ENCODE results near the gene LRP2BP.

Gene LRP2BP

DNA sequence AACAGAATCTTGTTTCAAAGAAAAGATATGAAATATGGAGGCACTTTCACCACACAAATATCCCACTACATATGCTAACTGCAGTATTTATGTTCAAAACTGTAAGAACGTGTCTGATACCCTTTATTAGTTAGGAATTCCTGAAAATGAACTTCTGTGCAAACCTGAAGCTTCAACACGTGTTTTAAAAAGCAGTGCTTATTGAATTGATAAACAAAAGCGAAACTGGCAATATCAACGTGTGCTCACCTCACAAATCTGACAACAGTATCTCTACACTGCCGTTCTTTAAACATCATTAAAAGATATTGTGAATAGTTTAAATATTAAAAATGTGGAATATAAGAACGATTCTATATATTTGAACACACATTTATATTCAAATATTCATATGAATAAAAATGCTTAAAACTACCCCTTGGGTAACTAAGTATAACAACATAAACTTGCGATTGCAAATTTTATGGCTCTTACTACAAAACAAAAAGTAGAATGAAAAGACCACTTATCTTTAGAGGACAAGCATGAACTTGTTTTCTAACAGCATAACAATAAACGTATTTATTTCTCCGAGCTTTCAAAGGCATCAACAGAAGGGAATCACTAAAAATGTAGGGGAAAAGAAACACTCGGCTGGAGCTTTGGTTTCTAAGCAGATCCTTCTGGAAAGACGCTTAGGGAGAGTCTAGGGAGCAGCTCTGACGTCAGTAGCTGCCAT, at the start of gene LRP2BP:
LRP2BP (minus strand) TSS at position 687 of the 718 bp plus-strand sequence. CDS start 17,738 bp downstream, outside the sequence.
- peak; percentile 39 for DNase-seq

DNA sequence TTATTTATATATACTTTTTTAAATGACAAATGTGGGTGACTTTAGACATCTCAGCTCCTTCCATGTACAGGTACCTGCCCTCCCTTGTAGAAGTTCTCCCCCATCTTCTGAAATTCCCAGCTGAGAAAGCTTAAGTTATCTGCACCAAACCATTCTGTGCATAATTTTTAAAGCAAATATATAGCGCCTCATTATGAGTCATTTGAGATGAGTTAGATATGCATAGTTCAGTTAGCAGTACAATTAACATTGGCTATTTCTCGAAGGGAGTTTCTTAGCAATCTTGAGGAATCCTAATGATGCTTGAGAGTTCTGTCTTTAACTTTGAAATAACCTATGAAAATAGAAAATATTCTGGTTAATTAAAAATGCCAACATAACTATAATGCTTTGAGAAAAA, 49.5 kb upstream of the LRP2BP start:
- no peak for DNase-seq

DNA sequence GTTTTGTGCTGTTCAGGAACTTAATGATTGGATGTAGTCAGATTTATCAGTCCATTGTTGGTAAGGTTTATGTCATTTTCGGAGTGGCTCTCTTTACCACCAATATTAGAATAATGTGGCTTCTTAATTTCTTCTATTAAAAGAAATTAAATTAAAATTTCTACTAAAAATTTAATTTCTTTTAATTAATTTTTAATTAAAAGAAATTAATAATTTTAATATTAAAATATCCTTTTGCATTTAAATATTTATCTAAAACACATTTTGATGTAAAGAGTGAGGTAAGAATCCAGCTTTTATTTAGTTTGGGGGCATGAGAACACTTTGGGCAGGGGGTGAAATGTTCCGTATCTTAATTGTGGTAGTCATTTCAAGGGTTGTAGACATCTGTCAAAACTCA, 45.8 kb upstream of the LRP2BP start:
- DNase-seq: no peak

DNA sequence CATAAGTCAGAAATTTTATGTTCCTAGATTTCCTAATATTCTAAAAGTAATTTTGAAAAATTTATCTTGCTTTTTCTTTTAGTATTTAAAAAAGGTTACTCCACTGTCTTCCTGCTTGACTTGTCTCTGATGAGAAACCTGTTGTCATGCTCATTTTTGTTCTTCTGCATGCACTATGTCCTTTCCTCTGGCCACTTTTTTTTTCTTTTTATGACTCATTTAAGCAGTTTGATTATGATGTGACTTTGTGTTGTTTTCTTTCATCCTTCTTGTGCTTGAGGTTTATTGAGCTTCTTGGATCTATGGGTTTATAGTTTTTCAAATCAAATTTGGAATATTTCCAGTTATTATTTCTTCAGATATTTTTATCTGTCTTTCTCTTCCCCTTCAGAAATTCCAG, 42.1 kb upstream of the LRP2BP start:
- no peak for DNase-seq

DNA sequence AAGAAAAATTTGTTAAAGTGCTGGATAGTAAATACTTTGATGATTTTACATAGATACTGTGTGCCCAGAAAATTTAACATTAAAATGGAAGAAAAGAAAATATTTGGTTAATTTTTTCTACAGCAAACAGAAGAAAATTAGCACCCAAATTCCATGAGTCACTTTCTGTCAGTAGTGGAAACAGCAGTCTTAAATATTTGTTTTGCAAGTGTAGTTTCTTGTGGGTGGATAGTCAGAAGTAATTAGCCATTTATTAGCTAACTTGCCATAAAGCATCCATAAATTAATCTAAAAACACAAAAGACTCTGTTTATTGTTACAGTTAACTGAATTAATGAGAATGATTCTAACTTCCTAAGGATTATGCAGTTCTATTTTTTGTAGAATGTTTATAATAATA, 39.7 kb upstream of the LRP2BP start:
- no peak for DNase-seq

DNA sequence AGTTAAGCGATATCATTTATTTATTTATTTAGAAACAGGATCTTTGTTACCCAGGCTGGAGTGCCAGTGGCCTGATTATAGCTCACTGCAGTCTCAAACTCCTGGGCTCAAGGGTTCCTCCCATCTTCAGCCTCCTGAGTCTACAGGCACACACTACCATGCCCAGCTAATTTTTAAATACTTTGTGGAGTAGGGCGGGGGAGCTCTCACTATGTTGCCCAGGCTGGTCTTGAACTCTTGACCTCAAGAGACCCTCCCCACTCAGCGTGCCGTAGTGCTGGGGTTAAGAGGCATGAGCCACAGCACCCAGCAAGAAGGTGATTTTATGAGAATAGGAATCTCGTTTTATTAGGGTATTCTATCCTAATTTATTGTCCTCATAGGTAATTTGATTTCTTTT, 33.9 kb upstream of the LRP2BP start:
- no peak for DNase-seq

DNA sequence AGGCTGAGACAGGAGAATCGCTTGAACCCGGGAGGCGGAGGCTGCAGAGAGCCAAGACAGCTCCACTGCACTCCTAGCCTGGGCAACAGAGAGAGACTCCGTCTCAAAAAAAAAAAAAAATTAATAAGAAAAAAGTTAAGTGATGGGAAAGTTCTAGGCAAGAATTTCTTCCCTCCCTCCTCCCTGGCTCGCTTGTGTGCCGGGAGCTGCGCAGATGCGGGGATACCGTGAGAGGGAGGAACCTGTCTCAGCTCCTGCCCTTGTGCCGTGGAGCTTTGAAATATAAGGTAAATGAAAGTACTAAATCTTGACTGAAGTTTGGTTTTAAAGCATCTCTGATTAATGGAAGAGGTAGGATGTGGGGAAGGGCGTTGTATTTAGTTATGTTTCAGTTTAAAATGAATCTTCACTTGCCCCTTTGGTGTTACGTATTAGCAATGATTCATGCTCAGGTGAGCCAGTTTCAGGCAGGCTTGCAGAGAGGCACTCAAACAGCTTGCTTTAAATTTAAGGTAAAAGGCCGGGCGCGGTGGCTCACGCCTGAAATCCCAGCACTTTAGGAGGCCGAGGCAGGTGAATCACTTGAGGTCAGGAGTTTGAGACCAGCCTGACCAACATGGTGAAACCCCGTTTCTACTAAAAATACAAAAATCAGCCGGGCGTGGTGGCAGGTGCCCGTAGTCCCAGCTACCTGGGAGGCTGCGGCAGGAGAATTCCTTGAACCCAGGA, 31.4 kb upstream of the LRP2BP start:
- no peak for DNase-seq

DNA sequence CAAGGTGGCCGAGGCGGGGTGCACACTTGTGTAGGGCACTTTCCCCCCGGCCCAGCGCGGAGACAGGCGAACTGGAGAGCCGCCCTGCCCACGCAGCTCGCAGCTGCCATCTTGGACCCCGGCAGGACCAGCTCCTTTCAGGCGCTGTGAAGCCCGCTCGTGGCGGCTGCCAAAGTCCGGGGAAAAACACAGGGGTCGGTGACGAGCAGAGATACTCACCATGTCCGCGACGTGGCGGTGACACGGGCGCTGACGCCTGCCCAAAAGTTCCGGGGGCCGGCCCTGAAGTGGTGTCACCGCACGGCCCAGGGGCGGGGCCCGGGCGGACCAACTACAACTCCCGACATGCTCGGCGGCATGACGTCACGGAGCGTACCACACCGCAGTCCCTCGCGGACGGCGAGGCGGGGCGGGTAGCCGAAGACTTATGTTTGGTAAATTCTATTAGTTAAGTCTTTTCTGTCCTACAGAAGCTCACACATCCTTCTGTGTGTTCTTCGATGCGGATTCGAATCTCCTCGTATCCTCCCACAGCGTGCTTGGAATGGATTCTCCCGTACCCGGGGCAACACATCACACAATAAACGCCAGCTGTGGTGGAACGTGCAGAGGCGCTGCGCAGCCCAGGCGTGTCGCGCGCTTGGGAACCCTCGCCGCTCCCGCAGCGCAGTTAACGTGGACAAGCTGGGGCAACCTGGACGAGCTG, 30.1 kb upstream of the LRP2BP start, which contains the start of gene UFSP2:
UFSP2 (minus strand) TSS at position 318 of the 706 bp plus-strand sequence; CDS start at position 222, 96 bp downstream.
- peak; percentile 85 for DNase-seq

DNA sequence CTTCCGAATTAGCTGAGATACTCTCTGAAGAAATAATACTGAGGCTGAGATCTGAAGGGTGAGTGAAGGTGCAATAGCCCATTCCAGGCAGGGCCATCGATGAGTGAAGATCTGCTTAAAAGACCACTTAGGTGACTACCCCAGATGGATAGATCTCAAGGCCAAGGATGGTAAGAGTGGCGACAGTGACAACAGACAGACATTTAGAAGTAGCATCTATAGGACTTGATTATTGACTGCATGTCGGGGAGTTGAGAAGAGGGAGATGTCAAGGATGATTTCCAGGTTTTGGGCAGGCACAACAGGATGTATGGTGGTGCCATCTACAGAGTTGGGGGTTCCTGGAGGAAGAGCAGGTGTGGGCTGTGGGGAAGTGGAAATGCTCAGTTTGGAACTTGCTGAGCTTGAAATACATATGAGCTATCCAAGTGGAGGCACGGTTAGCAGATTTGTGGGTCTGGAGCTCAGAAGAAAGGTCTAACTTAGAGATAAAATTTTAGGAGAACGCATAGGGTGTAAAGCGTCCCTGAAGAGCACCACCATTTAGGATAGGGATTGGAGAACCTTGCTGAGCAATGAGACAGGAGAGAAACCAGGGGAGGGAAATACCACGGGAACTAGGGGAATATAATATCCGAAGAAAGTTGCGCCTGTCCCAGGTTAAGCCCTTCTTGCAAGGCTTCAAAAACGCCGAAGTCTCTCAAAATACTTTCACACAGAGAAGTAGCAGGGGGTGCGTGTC, 29.4 kb upstream of the LRP2BP start:
- no peak for DNase-seq

DNA sequence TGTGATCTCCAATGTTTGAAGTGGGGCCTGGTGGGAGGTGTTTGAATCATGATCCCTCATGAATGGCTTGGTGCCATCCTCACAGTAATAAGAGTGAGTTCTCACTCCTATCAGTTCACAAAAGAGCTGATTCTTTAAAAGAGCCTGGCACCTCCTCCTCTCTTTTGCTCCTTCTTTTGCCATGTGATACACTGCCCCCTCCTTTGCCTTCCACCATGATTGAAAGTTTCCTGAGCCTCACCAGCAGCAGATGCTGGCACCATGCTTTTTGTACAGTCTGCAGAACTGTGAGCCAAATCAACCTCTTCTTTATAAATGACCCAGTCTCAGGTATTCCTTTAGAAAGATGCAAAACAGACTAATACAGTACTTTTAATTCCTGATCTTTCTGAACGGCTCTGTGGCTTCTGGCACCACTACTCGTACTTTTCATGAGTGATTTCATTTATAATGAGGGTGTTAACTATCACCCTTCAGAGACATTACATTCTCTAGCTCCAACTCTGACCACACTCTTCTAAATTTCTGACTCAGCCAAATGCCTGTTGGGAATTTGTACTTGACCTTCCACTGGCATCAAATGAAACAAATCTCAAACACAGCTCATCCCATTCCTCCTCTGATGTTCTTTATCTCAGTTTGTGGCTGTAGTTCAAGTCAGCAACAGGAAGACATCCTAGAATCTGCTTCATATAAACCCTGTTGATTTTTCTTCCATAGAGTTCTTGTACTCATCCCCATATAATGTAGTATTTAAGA, 25.8 kb upstream of the LRP2BP start:
- DNase-seq: peak; percentile 25

DNA sequence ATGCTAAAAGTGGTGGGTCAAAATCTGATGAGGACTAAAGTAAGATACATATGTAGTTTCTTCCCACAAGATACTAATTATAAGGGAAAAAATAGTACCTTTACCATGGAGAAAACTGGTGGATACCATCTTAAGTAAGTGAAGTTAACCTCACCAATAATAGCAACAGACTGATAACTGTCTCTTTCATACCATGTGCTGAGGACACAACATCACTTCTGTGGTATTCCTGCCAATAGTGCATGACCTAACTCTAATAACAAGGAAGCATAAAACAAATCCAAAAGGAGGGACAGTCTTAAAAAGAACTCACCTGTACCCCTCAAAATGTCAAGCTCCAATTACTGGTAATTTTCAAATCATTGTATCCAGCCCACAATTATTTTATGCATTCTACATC, 21.2 kb upstream of the LRP2BP start:
- no peak for DNase-seq

DNA sequence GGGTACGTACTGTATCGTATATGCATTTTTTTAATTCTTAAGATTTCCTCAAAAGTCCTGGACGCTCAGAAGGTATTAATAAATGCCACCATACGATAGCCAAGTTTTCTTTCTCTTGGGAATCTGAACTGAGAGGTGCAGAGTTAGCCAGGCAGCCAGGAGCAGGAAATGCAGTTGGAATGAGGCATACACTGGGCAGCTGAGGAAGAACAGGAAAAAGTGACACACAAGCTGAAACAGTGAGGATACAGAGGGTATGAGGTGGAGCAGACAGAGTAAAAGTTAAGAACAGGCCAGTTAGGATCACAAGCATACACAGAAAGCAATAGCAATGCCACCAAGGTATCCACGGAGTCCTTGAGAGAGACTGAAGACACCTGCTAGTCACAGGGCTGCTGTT, 16.7 kb upstream of the LRP2BP start:
- no peak for DNase-seq

DNA sequence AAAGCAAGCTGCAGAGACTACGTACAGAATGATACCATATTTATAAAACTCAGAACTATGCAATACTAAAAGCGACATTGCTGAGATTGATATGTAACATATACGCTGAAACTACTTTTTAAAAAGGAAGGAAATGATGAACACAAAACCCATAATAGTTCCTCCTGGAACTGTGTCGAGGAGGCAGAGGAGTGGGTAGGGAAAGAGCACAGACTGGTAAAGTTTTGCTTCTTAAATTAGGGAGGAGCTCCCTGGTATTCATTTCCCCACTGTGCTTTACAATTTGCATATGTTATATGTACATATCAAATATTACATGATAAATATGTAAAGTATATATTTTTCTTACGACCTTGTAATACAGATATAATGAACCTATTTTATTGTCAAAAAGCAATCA, 16.1 kb upstream of the LRP2BP start:
- no peak for DNase-seq

DNA sequence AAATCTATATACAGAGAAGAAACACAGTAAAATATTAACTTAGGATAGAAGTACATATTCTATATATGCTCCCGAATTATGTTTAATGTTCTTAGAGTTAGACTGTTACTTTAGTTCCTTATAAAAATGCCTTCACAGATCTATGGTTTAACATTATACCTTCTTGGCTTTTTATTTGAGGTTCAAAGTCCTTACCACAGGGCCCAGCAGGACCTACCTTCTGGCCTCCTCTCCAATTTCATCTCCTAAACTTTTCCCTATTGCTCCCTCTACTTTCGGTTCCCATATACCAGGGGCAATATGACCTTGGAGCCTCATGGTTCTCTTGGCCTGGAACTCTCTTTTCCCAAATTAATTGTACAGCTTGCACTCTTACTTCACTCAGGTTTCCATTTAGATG, 12.7 kb upstream of the LRP2BP start:
- DNase-seq: no peak

DNA sequence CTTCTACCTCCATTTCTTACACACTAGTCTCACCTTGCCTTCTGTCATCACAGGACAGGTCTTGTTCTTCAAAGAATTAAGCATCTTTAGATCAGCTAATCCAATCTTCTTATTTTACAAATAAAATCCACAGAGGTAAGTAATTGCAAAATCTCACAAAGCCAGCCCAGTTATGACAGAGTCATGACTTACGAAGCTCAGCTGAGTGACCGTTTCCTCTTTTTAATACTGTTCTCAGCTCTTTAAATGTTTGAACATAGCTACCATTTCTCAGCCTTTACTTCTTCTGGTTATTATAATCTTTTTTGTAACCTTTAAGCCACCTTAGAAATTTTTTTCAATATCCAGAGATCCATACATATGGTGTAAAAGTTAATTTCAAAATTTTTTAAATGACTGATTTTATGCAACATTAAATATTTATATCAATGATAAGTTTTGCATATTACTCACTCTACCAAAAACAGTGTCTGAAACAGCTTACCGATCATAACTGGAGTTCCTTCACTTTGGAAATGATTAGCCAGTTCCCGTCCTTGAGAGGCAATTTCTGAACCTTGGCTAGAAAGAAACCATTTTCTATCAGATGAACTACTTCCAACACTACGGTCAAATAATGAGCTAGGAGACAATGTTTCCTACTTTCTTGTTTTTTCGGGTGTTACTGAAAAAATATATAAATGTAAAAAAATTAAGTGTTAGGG, 9.7 kb upstream of the LRP2BP start:
- no peak for DNase-seq

DNA sequence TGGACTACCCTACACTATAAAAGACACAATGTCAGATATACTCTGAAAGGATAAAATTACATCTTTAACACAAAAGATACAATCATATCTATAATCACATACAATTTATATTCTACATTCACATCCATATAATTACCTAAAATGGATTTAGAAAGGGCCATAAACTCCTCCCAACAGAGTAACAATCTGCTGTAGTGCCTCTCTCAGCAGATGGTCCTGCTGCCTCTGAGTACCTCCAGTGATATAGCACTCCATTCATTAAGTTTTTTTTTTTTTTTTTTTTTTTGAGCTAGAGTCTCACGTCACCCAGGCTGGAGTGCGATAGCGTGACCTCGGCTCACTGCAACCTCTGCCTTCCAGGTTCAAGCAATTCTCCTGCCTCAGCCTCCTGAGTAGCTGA, 8.3 kb upstream of the LRP2BP start:
- DNase-seq: no peak

DNA sequence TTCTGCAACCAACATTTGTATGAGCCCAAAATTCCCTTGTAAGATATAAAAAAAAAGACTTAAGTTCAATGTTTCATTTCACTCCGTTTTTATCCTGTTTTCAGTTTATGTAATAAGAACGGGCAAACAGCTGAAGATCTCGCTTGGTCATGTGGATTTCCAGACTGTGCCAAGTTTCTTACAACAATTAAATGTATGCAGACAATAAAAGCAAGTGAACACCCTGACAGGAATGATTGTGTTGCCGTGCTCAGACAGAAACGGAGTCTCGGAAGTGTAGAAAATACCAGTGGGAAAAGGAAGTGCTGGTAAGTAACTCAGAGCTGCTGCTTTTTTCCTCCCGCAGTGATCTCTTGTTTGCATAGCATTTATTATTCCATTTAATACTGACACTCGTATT, 3.7 kb upstream of the LRP2BP start:
- no peak for DNase-seq

DNA sequence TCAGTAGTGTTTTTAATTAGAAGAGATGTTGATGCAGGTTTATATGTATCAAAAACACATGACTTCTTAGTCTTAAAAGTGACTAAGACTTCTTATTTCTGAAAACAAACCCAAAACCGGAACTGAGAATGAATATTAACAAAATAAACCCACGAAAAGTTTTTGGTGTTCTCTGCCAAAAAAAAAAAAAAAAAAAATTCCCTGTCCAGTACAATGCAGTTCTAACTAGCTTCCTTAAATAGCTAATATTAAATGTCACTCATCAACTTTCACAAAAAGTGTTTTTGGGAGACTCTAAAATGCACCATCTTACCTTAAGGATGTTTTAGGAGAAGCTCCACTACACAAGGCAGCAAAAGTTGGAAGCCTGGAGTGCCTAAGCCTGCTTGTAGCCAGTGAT, 2.9 kb upstream of the LRP2BP start:
- DNase-seq: no peak

DNA sequence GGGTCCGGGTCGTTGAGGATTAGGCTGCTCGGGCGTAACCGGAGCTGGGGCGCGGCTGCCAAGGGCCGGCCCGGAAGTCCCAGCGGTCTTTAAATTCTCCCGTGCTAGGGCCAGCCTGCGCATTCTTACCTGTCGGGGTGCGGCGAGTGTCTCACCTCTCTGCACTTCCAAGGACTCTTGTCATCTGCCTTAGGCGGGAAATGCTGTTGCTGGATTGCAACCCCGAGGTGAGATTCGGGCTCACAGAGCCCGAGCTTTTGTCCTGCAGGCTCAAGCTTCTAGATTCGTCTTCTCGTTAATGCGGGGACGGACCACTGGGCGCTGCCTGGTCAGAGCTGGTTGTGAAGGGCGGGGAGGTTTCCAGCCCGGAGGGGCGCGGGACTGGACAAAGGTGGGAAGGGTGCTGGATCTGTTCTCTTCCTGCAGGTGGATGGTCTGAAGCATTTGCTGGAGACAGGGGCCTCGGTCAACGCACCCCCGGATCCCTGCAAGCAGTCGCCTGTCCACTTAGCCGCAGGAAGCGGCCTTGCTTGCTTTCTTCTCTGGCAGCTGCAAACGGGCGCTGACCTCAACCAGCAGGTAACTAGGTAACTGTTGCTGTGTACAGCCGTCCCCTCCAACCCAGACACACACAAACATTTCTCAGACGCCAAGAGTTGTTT, 1.1 kb upstream of the LRP2BP start, which contains the start of gene ANKRD37:
ANKRD37 (plus strand) TSS at position 118 of the 662 bp plus-strand sequence; CDS start at position 201, 83 bp downstream.
- DNase-seq: peak; percentile 6

DNA sequence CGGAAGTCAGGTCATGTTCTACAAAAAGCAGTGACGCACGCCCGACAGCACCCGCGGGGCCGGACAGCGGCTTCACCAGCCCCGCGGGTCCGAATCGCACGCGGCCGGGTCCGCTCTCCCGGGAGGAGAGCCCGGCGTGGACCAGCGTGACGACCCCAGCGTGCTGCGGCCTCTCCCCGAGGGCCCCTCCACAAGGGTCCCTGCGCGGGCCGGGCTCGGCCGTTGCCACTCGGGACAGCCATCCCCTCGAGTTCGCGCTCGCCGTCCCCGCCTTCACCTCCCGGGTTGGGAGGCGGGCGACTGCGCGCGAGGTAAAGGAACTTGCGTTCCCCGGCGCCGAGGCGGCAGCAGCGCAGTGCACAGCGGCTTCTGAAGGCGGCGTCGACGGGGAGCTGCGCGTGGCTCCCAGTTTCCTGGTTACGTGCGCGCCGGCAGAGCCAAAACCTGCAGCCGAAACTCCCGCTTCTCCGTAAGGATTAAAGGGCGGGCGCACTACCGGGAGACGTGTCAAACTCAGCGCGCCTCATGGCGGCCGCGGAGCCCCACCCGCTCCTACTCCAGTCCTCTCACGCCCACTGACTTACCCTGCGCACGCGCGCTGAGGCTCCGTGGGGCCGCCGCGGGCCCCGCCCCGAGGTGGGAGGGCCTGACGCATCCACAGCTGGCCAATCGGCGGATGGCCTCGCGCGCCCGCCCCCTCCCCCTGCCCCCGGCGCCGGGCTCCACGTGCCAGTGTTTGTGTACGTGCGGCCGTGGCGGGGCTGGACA, 416 bp upstream of the LRP2BP start:
- peak; percentile 72 for DNase-seq
